Body of pancreas (tissue), 4 donors: ENCODE results near the gene MYCBP2.

Source experiments
- POLR2A ChIP-seq, 3 donors: fragments of 450-650 bp; IDR thresholded peaks; one replicate each; pipeline ENCODE4 v1.6.1; 2016; ENCODE audit warnings: antibody characterized with exemption in 3 of 3, mild to moderate bottlenecking in 2 of 3
- TF ChIP-seq, protein P1 (sequence below), 7 experiments: fragments of 450-650 bp in 4 of 7; fragments of 200-600 bp in 3 of 7; sonication (generic) in 3 of 7; IDR thresholded peaks; one replicate each; pipeline ENCODE4 v1.5.1; 2016 to 2019; ENCODE audit warnings: antibody characterized with exemption in 7 of 7

- TF ChIP-seq, protein P1, sequence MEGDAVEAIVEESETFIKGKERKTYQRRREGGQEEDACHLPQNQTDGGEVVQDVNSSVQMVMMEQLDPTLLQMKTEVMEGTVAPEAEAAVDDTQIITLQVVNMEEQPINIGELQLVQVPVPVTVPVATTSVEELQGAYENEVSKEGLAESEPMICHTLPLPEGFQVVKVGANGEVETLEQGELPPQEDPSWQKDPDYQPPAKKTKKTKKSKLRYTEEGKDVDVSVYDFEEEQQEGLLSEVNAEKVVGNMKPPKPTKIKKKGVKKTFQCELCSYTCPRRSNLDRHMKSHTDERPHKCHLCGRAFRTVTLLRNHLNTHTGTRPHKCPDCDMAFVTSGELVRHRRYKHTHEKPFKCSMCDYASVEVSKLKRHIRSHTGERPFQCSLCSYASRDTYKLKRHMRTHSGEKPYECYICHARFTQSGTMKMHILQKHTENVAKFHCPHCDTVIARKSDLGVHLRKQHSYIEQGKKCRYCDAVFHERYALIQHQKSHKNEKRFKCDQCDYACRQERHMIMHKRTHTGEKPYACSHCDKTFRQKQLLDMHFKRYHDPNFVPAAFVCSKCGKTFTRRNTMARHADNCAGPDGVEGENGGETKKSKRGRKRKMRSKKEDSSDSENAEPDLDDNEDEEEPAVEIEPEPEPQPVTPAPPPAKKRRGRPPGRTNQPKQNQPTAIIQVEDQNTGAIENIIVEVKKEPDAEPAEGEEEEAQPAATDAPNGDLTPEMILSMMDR (IDR thresholded peaks at IDR 0.05), result no peak
- TF ChIP-seq POLR2A (IDR thresholded peaks at IDR 0.05), result no peak
These were observed 311.8 kb downstream of the MYCBP2 start for GRCh38 chr13:77014906-77015685.
